GM18526 (cell line): Measurements from ENCODE around the gene EHD2.

Experiments used
- POLR2A ChIP-seq: IDR thresholded peaks from 3 replicates; pipeline ENCODE4 v1.6.1; 2011; ENCODE audit not compliant: insufficient read length; ENCODE audit errors: extremely low read depth

EHD2 gene

GRCh38 chr19:47755065-47755761 is 42.0 kb downstream of the EHD2 start:
- TF ChIP-seq POLR2A, result no peak

GRCh38 chr19:47755762-47756626 is 42.8 kb downstream of the EHD2 start:
- TF ChIP-seq POLR2A, result no peak

GRCh38 chr19:47756627-47756929 is 43.4 kb downstream of the EHD2 start:
- TF ChIP-seq POLR2A, result no peak

- TF ChIP-seq POLR2A, result no peak
Measured at GRCh38 chr19:47756953-47757608, 43.9 kb downstream of the EHD2 start.

GRCh38 chr19:47757617-47758442 is 44.6 kb downstream of the EHD2 start:
- no peak for TF ChIP-seq POLR2A

GRCh38 chr19:47758443-47758804 is 45.2 kb downstream of the EHD2 start:
- TF ChIP-seq POLR2A, result no peak

- TF ChIP-seq POLR2A, result no peak
Measured at GRCh38 chr19:47760632-47760999, 47.4 kb downstream of the EHD2 start.

- TF ChIP-seq POLR2A, result no peak
Measured at GRCh38 chr19:47761566-47761965, 48.3 kb downstream of the EHD2 start.

- no peak for TF ChIP-seq POLR2A
Measured at GRCh38 chr19:47762151-47762550, 48.9 kb downstream of the EHD2 start.

- TF ChIP-seq POLR2A, result no peak
Measured at GRCh38 chr19:47762615-47763308, 49.5 kb downstream of the EHD2 start.

- TF ChIP-seq POLR2A, result no peak
Measured at GRCh38 chr19:47765523-47766358, 52.5 kb downstream of the EHD2 start.

- TF ChIP-seq POLR2A, result no peak
Measured at GRCh38 chr19:47766359-47766620, 53.1 kb downstream of the EHD2 start.

GRCh38 chr19:47766670-47767069 is 53.4 kb downstream of the EHD2 start:
- TF ChIP-seq POLR2A, result no peak

GRCh38 chr19:47767349-47767748 is 54.1 kb downstream of the EHD2 start:
- TF ChIP-seq POLR2A, result no peak
